CD14-positive monocyte (primary cell): ENCODE data around the gene SUGCT. TPM values are rescaled to one million over a fixed set of nuclear protein-coding genes. Genes with fewer than 3 reads are reported as not detected.

Experiments
- DNase-seq, 3 donors: peaks; one replicate each; pipeline ENCODE4 v3.0.0-alpha.2; 2011 to 2022
- H2AFZ ChIP-seq: 2 replicates; pipeline ENCODE4 v1.6.0; 2012; ENCODE audit warnings: mild to moderate bottlenecking, low read depth, low read length, inconsistent platforms; ENCODE audit not compliant: insufficient read depth, poor library complexity, severe bottlenecking
- H3K27ac ChIP-seq, 2 donors: 1 replicate in 1 of 2; 2 replicates in 1 of 2; pipeline ENCODE4 v1.5.1; 2012 to 2013; ENCODE audit warnings: low read length in 2 of 2, control low read depth in 1 of 2, inconsistent platforms in 1 of 2, low read depth in 1 of 2, mild to moderate bottlenecking in 1 of 2
- H3K27me3 ChIP-seq, 2 donors: one replicate each; pipeline versions ENCODE4 v1.6.0 to v1.6.1; 2011 to 2013; ENCODE audit warnings: low read length in 2 of 2; ENCODE audit not compliant: control insufficient read depth in 2 of 2, insufficient read depth in 2 of 2
- H3K36me3 ChIP-seq, 2 donors: replicated peaks in 1 of 2; 1 replicate in 1 of 2; 2 replicates in 1 of 2; pipeline versions ENCODE4 v1.5.1 to v1.6.1; 2012 to 2013; ENCODE audit warnings: low read length in 2 of 2, control low read depth in 1 of 2, inconsistent platforms in 1 of 2, mild to moderate bottlenecking in 1 of 2; ENCODE audit not compliant: insufficient read depth in 2 of 2, control insufficient read depth in 1 of 2
- H3K4me1 ChIP-seq, 2 donors: 1 replicate in 1 of 2; 2 replicates in 1 of 2; pipeline versions ENCODE4 v1.5.1 to v1.6.1; 2012 to 2013; ENCODE audit warnings: low read length in 2 of 2, control low read depth in 1 of 2, inconsistent platforms in 1 of 2, mild to moderate bottlenecking in 1 of 2, moderate library complexity in 1 of 2; ENCODE audit not compliant: insufficient read depth in 2 of 2, control insufficient read depth in 1 of 2
- H3K4me2 ChIP-seq: replicated peaks from 2 replicates; pipeline ENCODE3; 2012; ENCODE audit warnings: low read length, moderate library complexity, mild to moderate bottlenecking; ENCODE audit not compliant: poor library complexity, severe bottlenecking; ENCODE audit errors: extremely low read depth
- H3K4me3 ChIP-seq, 3 experiments: fragments of 200-600 bp in 1 of 3; sonication (generic) in 1 of 3; replicated peaks in 1 of 3; 1 replicate in 2 of 3; 2 replicates in 1 of 3; pipeline ENCODE4 v1.5.1; 2011 to 2013; ENCODE audit warnings: low read length in 3 of 3, mild to moderate bottlenecking in 3 of 3, control low read depth in 2 of 3, low read depth in 2 of 3, inconsistent platforms in 1 of 3, moderate library complexity in 1 of 3
- H3K79me2 ChIP-seq: 2 replicates; pipeline ENCODE4 v1.6.0; 2012; ENCODE audit warnings: mild to moderate bottlenecking, control low read depth, inconsistent platforms, low read length, moderate library complexity; ENCODE audit not compliant: insufficient read depth
- H3K9ac ChIP-seq: 2 replicates; pipeline ENCODE4 v1.6.0; 2017; ENCODE audit warnings: low read length, mild to moderate bottlenecking; ENCODE audit not compliant: insufficient read depth, poor library complexity, severe bottlenecking
- H3K9me3 ChIP-seq, 2 donors: replicated peaks in 1 of 2; 1 replicate in 1 of 2; 2 replicates in 1 of 2; pipeline versions ENCODE4 v1.5.1 to v1.6.1; 2012 to 2013; ENCODE audit warnings: low read length in 2 of 2, control low read depth in 1 of 2; ENCODE audit not compliant: control insufficient read depth in 1 of 2, insufficient read depth in 1 of 2
- H4K20me1 ChIP-seq: 2 replicates; pipeline ENCODE4 v1.6.0; 2012; ENCODE audit warnings: mild to moderate bottlenecking, low read length, control low read depth, moderate library complexity; ENCODE audit not compliant: insufficient read depth
- H3K27ac Mint-ChIP-seq, 7 donors: one replicate each; pipeline ENCODE4 v1.8.0; 2020; ENCODE audit warnings: mild to moderate bottlenecking in 7 of 7, mixed read lengths in 7 of 7, moderate library complexity in 6 of 7, inconsistent platforms in 2 of 7
- H3K27me3 Mint-ChIP-seq, 3 donors: one replicate each; pipeline ENCODE4 v1.8.0; 2021 to 2022; ENCODE audit warnings: low read depth in 3 of 3, mild to moderate bottlenecking in 3 of 3, mixed read lengths in 3 of 3, moderate library complexity in 3 of 3, inconsistent platforms in 1 of 3
- H3K36me3 Mint-ChIP-seq, 2 donors: one replicate each; pipeline ENCODE4 v1.8.0; 2020; ENCODE audit warnings: mixed read lengths in 2 of 2, inconsistent platforms in 1 of 2, mild to moderate bottlenecking in 1 of 2
- H3K4me1 Mint-ChIP-seq: one replicate; pipeline ENCODE4 v1.8.0; 2020; ENCODE audit warnings: mild to moderate bottlenecking, mixed read lengths
- H3K4me3 Mint-ChIP-seq, 2 donors: one replicate each; pipeline ENCODE4 v1.8.0; 2020; ENCODE audit warnings: mild to moderate bottlenecking in 2 of 2, mixed read lengths in 2 of 2, moderate library complexity in 1 of 2
- H3K9me3 Mint-ChIP-seq, 7 donors: one replicate each; pipeline ENCODE4 v1.8.0; 2020 to 2022; ENCODE audit warnings: mixed read lengths in 7 of 7, mild to moderate bottlenecking in 6 of 7, moderate library complexity in 6 of 7, inconsistent platforms in 2 of 7
- intact Hi-C, 2 donors: fragments of 100-400 bp; cut with micrococcal nuclease; formaldehyde crosslinking; loops; one replicate each; pipeline versions ENCODE4 v1.15.0 to v1.15.1; 2023
- polyA plus RNA-seq, 3 donors: library from polyadenylated mRNA; depleted of rRNA in 1 of 3; unstranded in 2 of 3; stranded (reverse) in 1 of 3; fragments of 300-500 nt in 2 of 3; fragments of >200 nt in 1 of 3; fragmentation: Illumina TruSeq in 2 of 3; gene quantifications; 1 replicate in 2 of 3; 2 replicates in 1 of 3; pipeline ENCODE4 v1.2.3, GENCODE V29; 2012 to 2021
- TF ChIP-seq, protein P1 (sequence below): fragments of 200-600 bp; IDR thresholded peaks from one replicate; pipeline ENCODE4 v1.8.0; 2022; ENCODE audit warnings: antibody characterized with exemption, mild to moderate bottlenecking

SUGCT gene
- polyA plus RNA-seq, 3 donors, result not detected

DNA sequence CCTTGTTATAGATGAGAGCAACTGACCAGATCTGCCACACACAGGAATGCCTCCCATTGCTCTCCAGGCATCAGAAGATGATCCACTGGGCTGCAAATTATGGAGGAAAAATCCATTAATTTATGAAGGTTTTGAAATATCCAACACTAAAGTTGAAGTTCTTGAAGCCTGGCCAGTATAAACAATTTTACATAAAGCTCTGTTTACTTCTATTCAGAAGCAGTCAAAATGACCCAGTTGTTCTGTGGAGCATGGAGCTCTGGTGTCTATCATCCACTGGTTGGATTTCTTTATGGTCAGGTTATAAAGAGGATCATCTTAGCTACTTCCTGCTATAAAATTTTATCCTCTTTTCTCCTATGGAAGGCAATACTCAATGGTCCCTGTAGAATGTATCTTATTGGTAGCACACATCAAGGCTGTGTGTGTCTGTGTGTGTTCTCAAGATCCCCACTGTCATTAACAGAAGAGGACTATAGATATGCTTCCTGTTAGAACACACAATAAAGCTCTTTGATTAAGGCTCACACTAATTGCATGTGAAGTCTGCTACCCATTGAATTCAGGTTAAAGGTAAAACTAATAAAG, 747.4 kb downstream of the SUGCT start:
- Mint-ChIP-seq H3K4me3 (no peak overlapping the region), H3K4me1 (no peaks in the 10 kb centered on the region), H3K9me3 (peaks cover 2 to 19% (median 4%) of the 10 kb centered on the region in 7 donors), H3K27ac (no peak overlapping the region), H3K27me3 (peaks cover 0 to 2% (median 0%) of the 10 kb centered on the region in 3 donors), H3K36me3 (no peaks in the 10 kb centered on the region)
- Histone ChIP-seq H4K20me1 (no peaks in the 10 kb centered on the region), H3K9me3 (no peaks in the 10 kb centered on the region), H3K4me3 (no peak overlapping the region), H3K36me3 (no peaks in the 10 kb centered on the region), H3K27ac (no peak overlapping the region), H3K27me3 (no peaks in the 10 kb centered on the region), H3K4me1 (no peaks in the 10 kb centered on the region), H3K79me2 (no peaks in the 10 kb centered on the region), H3K9ac (no peak overlapping the region), H2AFZ (no peak overlapping the region), H3K4me2 (no peak overlapping the region)
- no peak for DNase-seq
- intact Hi-C loops, result no loop called here
- TF ChIP-seq, protein P1, sequence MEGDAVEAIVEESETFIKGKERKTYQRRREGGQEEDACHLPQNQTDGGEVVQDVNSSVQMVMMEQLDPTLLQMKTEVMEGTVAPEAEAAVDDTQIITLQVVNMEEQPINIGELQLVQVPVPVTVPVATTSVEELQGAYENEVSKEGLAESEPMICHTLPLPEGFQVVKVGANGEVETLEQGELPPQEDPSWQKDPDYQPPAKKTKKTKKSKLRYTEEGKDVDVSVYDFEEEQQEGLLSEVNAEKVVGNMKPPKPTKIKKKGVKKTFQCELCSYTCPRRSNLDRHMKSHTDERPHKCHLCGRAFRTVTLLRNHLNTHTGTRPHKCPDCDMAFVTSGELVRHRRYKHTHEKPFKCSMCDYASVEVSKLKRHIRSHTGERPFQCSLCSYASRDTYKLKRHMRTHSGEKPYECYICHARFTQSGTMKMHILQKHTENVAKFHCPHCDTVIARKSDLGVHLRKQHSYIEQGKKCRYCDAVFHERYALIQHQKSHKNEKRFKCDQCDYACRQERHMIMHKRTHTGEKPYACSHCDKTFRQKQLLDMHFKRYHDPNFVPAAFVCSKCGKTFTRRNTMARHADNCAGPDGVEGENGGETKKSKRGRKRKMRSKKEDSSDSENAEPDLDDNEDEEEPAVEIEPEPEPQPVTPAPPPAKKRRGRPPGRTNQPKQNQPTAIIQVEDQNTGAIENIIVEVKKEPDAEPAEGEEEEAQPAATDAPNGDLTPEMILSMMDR, result no peak

DNA sequence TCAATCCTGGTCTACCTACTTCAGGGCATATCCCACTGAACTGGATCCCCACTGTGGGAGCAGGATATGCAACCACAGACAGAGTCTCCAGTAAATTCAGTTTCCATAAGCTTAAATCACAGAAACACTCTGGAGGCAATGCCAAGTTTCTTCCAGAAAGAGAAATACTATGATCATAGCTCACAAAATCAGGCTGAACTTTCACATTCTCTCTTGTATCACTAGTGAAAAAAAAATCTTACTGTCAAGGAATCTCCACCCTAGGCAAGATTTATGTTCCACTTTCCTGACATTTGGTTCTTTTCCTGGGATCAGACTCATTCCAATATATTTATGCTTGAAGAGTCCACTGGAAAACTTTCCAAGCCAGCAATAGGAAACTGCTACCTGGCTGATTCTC, 749.0 kb downstream of the SUGCT start:
- Histone ChIP-seq H3K4me1 (no peaks in the 10 kb centered on the region), H3K4me2 (no peak overlapping the region), H3K79me2 (no peaks in the 10 kb centered on the region), H2AFZ (no peak overlapping the region), H3K9ac (no peak overlapping the region), H3K36me3 (no peaks in the 10 kb centered on the region), H3K27ac (no peak overlapping the region), H3K27me3 (no peaks in the 10 kb centered on the region), H3K9me3 (no peaks in the 10 kb centered on the region), H3K4me3 (no peak overlapping the region), H4K20me1 (no peaks in the 10 kb centered on the region)
- DNase-seq, result no peak
- Mint-ChIP-seq H3K4me3 (no peak overlapping the region), H3K27ac (peak overlapping the region in 1 of 7 donors; percentile 36), H3K4me1 (no peaks in the 10 kb centered on the region), H3K27me3 (peaks cover 0 to 2% (median 0%) of the 10 kb centered on the region in 3 donors), H3K36me3 (no peaks in the 10 kb centered on the region), H3K9me3 (peaks cover 4 to 20% (median 8%) of the 10 kb centered on the region in 7 donors)
- TF ChIP-seq, protein P1, result no peak
- intact Hi-C loops, result no loop called here
